ENCODE results near the gene REELD1.

GRCh38 chr4:146278986-146279385, 64.6 kb downstream of the REELD1 start:
- TF ChIP-seq EZH2 (IDR thresholded peaks at IDR 0.05; ENCODE audit: borderline replicate concordance, low read length) = no peak
- TF ChIP-seq, protein P1, sequence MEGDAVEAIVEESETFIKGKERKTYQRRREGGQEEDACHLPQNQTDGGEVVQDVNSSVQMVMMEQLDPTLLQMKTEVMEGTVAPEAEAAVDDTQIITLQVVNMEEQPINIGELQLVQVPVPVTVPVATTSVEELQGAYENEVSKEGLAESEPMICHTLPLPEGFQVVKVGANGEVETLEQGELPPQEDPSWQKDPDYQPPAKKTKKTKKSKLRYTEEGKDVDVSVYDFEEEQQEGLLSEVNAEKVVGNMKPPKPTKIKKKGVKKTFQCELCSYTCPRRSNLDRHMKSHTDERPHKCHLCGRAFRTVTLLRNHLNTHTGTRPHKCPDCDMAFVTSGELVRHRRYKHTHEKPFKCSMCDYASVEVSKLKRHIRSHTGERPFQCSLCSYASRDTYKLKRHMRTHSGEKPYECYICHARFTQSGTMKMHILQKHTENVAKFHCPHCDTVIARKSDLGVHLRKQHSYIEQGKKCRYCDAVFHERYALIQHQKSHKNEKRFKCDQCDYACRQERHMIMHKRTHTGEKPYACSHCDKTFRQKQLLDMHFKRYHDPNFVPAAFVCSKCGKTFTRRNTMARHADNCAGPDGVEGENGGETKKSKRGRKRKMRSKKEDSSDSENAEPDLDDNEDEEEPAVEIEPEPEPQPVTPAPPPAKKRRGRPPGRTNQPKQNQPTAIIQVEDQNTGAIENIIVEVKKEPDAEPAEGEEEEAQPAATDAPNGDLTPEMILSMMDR (conservative IDR thresholded peaks at IDR 0.05 in 1 of 2, IDR thresholded peaks at IDR 0.05 in 1 of 2; ENCODE audit: extremely low read depth in 1 of 2, insufficient read depth in 1 of 2, low read depth in 1 of 2, low read length in 2 of 2) = no peak

Data from mammary epithelial cell (primary cell).